ENCODE results near the gene PLOD3.

PLOD3 gene

GRCh38 chr7:101156866-101157589 lies 60.4 kb downstream of the PLOD3 start:
- Histone ChIP-seq H3K36me3 (ENCODE audit: control insufficient read depth in 2 of 2, insufficient read depth in 2 of 2, low read length in 2 of 2) (peaks cover 12 to 16% of the 10 kb centered on the region in 2 donors), H3K4me1 (ENCODE audit: control insufficient read depth in 2 of 2, insufficient read depth in 2 of 2, low read length in 2 of 2) (peaks cover 7 to 12% of the 10 kb centered on the region in 2 donors), H3K9me3 (ENCODE audit: control insufficient read depth in 2 of 2, low read length in 2 of 2) (no peaks in the 10 kb centered on the region), H3K27ac (ENCODE audit: low read depth in 2 of 2, low read length in 2 of 2) (no peak overlapping the region), H3K4me3 (ENCODE audit: low read length in 2 of 2) (no peak overlapping the region), H3K9ac (ENCODE audit: low read depth in 1 of 2, low read length in 2 of 2) (no peak overlapping the region), H3K27me3 (ENCODE audit: control insufficient read depth in 2 of 2, insufficient read depth in 2 of 2, low read length in 2 of 2) (peaks cover 0 to 1% of the 10 kb centered on the region in 2 donors)

- no peaks in the 10 kb centered on the region for H3K9me3 ChIP-seq (ENCODE audit: control insufficient read depth in 2 of 2, low read length in 2 of 2)
- H3K9ac ChIP-seq (ENCODE audit: low read depth in 1 of 2, low read length in 2 of 2): no peak overlapping the region
- peak overlapping the region in 1 of 2 donors; percentile 4 for H3K4me3 ChIP-seq (ENCODE audit: low read length in 2 of 2)
- H3K27ac ChIP-seq (ENCODE audit: low read depth in 2 of 2, low read length in 2 of 2): no peak overlapping the region
- peaks cover 7 to 12% of the 10 kb centered on the region in 2 donors for H3K4me1 ChIP-seq (ENCODE audit: control insufficient read depth in 2 of 2, insufficient read depth in 2 of 2, low read length in 2 of 2)
- H3K36me3 ChIP-seq (ENCODE audit: control insufficient read depth in 2 of 2, insufficient read depth in 2 of 2, low read length in 2 of 2): peaks cover 12 to 16% of the 10 kb centered on the region in 2 donors
- H3K27me3 ChIP-seq (ENCODE audit: control insufficient read depth in 2 of 2, insufficient read depth in 2 of 2, low read length in 2 of 2): no peaks in the 10 kb centered on the region
Measured at GRCh38 chr7:101156277-101156676, 61.1 kb downstream of the PLOD3 start.

Data from mucosa of rectum (tissue), 2 donors.